ENCODE results near the gene FMN2.
"Not testable (repeated sequence)": the region's sequence is repeated elsewhere in the genome, so short reads cannot be mapped to it uniquely, and the experiment has no call there.

FMN2 gene

GRCh38 chr1:240244968-240245628, 153.4 kb downstream of the FMN2 start:
- DNase-seq (ENCODE audit: low read depth in 1 of 2, low spot score in 1 of 2) = no peak

GRCh38 chr1:240245629-240246020, 153.9 kb downstream of the FMN2 start:
- no peak for DNase-seq (ENCODE audit: low read depth in 1 of 2, low spot score in 1 of 2)

GRCh38 chr1:240247899-240248298, 156.2 kb downstream of the FMN2 start:
- DNase-seq (ENCODE audit: low read depth in 1 of 2, low spot score in 1 of 2) = no peak

- no peak for DNase-seq (ENCODE audit: low read depth in 1 of 2, low spot score in 1 of 2)
Observed at GRCh38 chr1:240254006-240254405, 162.3 kb downstream of the FMN2 start.

GRCh38 chr1:240254778-240255291, 163.2 kb downstream of the FMN2 start:
- DNase-seq (ENCODE audit: low read depth in 1 of 2, low spot score in 1 of 2) = no peak

GRCh38 chr1:240255922-240256321, 164.2 kb downstream of the FMN2 start:
- DNase-seq (ENCODE audit: low read depth in 1 of 2, low spot score in 1 of 2) = no peak

- DNase-seq (ENCODE audit: low read depth in 1 of 2, low spot score in 1 of 2) = no peak
Observed at GRCh38 chr1:240256836-240257503, 165.3 kb downstream of the FMN2 start.

- no peak for DNase-seq (ENCODE audit: low read depth in 1 of 2, low spot score in 1 of 2)
Observed at GRCh38 chr1:240258910-240259309, 167.2 kb downstream of the FMN2 start.

GRCh38 chr1:240264494-240264893, 172.8 kb downstream of the FMN2 start:
- DNase-seq (ENCODE audit: low read depth in 1 of 2, low spot score in 1 of 2) = not testable (repeated sequence)

GRCh38 chr1:240271081-240271480, 179.4 kb downstream of the FMN2 start:
- no peak for DNase-seq (ENCODE audit: low read depth in 1 of 2, low spot score in 1 of 2)

GRCh38 chr1:240274569-240274968, 182.9 kb downstream of the FMN2 start:
- DNase-seq (ENCODE audit: low read depth in 1 of 2, low spot score in 1 of 2) = no peak

GRCh38 chr1:240275219-240275618, 183.5 kb downstream of the FMN2 start:
- not testable (repeated sequence) for DNase-seq (ENCODE audit: low read depth in 1 of 2, low spot score in 1 of 2)

- no peak for DNase-seq (ENCODE audit: low read depth in 1 of 2, low spot score in 1 of 2)
Observed at GRCh38 chr1:240278082-240278481, 186.4 kb downstream of the FMN2 start.

- DNase-seq (ENCODE audit: low read depth in 1 of 2, low spot score in 1 of 2) = no peak
Observed at GRCh38 chr1:240280560-240281322, 189.1 kb downstream of the FMN2 start.

- DNase-seq (ENCODE audit: low read depth in 1 of 2, low spot score in 1 of 2) = no peak
Observed at GRCh38 chr1:240282061-240282830, 190.6 kb downstream of the FMN2 start.

GRCh38 chr1:240284656-240285414, 193.2 kb downstream of the FMN2 start:
- no peak for DNase-seq (ENCODE audit: low read depth in 1 of 2, low spot score in 1 of 2)

GRCh38 chr1:240285540-240285939, 193.9 kb downstream of the FMN2 start:
- DNase-seq (ENCODE audit: low read depth in 1 of 2, low spot score in 1 of 2) = no peak

- no peak for DNase-seq (ENCODE audit: low read depth in 1 of 2, low spot score in 1 of 2)
Observed at GRCh38 chr1:240287722-240288121, 196.0 kb downstream of the FMN2 start.

GRCh38 chr1:240293706-240294105, 202.0 kb downstream of the FMN2 start:
- DNase-seq (ENCODE audit: low read depth in 1 of 2, low spot score in 1 of 2) = no peak

GRCh38 chr1:240294566-240294965, 202.9 kb downstream of the FMN2 start:
- DNase-seq (ENCODE audit: low read depth in 1 of 2, low spot score in 1 of 2) = no peak

All from activated CD4-positive, alpha-beta T cell treated with anti-CD3 and anti-CD28 coated beads, Interleukin-2, amount 50 U/mL, for 24 hours (primary cell).